ENCODE data around the gene TERT.

DNA sequence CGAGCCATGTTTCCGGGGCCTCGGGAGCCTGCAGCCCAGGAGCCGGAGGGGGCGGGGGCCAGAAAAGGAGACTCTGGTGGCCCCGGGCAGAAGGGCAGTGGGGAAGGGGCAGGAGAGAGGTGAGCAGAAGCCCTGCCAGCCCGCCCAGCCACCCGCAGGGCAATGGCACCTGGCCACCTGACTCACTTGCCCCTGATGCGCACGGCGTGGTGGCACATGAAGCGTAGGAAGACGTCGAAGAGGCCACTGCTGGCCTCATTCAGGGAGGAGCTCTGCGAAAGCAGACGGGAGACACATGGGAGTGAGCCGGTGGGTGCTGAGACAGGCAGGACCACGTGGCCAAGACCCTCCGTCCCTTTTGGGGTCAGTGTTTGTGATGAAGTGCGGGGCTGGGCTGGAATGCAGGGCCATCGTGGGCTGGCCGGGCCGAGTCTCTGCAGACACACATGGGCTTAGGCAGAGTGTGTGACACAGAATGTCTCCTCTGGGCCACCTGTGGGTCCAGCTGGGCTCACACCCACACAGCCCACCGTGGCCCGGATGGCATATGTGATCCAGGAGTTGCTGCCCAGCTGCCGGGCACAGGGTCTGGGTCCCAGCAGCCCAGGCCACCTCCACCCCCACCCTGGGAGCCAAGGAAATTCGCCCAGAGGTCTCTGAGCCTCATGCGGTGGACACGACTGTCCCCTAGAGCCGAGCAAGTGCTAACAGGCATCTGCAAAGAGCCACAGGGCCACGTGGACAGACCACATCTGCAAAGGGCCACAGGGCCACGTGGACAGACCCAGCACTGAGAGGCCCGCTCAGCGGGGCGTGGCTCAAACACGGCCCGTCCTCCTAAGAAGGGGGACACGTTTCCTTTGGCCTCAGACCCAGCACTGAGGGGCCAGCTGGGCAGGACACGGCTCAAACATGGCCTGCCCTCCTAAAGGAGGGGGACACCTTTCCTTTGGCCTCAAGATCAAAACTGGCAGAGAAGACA is 23.6 kb downstream of the TERT start:
- no peak for TF ChIP-seq EZH2phosphoT487 (conservative IDR thresholded peaks at IDR 0.05; ENCODE audit: low read length)
- TF ChIP-seq, protein P1, sequence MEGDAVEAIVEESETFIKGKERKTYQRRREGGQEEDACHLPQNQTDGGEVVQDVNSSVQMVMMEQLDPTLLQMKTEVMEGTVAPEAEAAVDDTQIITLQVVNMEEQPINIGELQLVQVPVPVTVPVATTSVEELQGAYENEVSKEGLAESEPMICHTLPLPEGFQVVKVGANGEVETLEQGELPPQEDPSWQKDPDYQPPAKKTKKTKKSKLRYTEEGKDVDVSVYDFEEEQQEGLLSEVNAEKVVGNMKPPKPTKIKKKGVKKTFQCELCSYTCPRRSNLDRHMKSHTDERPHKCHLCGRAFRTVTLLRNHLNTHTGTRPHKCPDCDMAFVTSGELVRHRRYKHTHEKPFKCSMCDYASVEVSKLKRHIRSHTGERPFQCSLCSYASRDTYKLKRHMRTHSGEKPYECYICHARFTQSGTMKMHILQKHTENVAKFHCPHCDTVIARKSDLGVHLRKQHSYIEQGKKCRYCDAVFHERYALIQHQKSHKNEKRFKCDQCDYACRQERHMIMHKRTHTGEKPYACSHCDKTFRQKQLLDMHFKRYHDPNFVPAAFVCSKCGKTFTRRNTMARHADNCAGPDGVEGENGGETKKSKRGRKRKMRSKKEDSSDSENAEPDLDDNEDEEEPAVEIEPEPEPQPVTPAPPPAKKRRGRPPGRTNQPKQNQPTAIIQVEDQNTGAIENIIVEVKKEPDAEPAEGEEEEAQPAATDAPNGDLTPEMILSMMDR (IDR thresholded peaks at IDR 0.05; ENCODE audit: insufficient read depth, low read length, poor library complexity, severe bottlenecking) = no peak
